OCI-LY3 (cell line): ENCODE measurements around the gene DNPH1.

Experiments used
- CTCF ChIP-seq: fragments of 200-600, 300-600 bp; sonication (generic); IDR thresholded peaks from 2 replicates; pipeline ENCODE4 v1.5.1; 2014; ENCODE audit warnings: antibody characterized with exemption, low read length, low read depth
- EZH2phosphoT487 ChIP-seq: fragments of 200-600 bp; shearing (Covaris generic); IDR thresholded peaks from 2 replicates; pipeline ENCODE4 v1.6.1; 2018; ENCODE audit warnings: antibody characterized with exemption, mixed run types, low read depth

- TF ChIP-seq CTCF (no peak), EZH2phosphoT487 (no peak)
Observed at GRCh38 chr6:43207286-43207685, 22.0 kb downstream of the DNPH1 start.
